HG02642 (cell line): ENCODE data around the gene FNIP2.
"Not testable (repeated sequence)": the region's sequence is repeated elsewhere in the genome, so short reads cannot be mapped to it uniquely, and the experiment has no call there.

Experiments used
- ATAC-seq: cut with Tn5 transposase; IDR thresholded peaks from one replicate; pipeline ENCODE4 v1.9.1; 2021; ENCODE audit warnings: mild to moderate bottlenecking; ENCODE audit not compliant: unreplicated experiment, poor library complexity

FNIP2 gene

DNA sequence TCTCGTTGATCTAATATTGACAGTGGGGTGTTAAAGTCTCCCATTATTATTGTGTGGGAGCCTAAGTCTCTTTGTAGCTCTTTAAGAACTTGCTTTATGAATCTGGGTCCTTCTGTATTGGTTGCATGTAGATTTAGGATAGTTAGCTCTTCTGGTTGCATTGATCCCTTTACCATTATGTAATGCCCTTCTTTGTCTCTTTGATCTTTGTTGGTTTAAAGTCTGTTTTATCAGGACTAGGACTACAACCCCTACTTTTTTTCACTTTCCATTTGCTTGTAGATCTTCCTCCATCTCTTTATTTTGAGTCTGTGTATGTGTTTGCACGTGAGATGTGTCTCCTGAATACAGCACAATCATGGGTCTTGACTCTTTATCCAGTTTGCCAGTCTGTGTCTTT, 131.6 kb downstream of the FNIP2 start:
- not testable (repeated sequence) for ATAC-seq

DNA sequence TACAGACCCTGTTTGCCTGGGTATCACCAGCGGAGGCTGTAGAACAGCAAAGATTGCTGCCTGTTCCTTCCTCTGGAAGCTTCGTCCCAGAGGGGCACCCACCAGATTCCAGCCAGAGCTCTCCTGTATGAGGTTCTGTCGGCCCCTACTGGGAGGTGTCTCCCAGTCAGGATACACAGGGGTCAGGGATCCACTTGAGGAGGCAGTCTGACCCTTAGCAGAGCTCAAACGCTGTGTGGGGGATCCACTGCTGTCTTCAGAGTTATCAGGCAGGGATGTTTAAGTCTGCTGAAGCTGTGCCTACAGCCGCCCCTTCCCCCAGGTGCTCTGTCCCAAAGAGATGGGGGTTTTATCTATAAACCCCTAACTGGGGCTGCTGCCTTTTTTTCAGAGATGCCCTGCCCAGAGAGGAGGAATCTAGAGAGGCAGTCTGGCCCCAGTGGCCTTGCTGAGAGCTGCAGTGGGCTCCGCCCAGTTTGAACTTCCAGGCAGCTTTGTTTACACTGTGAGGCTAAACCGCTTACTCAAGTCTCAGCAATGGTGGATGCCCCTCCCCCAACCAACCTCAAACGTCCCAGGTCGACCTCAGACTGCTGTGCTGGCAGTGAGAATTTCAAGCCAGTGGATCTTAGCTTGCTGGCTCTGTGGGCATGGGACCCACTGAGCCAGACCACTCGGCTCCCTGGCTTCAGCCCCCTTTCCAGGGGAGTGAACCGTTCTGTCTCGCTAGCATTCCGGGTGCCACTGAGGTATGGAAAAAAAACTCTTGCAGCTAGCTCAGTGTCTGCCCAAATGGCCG, 133.7 kb downstream of the FNIP2 start:
- ATAC-seq: not testable (repeated sequence)

DNA sequence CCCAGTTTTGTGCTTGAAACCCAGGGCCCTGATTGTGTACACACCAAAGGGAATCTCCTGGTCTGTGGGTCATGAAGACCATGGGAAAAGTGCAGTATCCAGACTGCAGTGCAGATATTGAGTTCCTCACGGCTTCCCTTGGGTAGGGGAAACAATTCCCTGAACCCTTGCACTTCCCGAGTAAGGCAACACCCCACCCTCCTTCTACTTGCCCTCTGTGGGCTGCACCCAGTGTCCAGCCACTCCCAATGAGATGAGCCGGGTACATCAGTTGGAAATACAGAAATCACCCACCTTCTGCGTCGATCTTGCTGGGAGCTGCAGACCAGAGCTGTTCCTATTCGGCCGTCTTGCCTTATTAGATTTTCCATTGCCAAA, 134.2 kb downstream of the FNIP2 start:
- ATAC-seq: no peak

DNA sequence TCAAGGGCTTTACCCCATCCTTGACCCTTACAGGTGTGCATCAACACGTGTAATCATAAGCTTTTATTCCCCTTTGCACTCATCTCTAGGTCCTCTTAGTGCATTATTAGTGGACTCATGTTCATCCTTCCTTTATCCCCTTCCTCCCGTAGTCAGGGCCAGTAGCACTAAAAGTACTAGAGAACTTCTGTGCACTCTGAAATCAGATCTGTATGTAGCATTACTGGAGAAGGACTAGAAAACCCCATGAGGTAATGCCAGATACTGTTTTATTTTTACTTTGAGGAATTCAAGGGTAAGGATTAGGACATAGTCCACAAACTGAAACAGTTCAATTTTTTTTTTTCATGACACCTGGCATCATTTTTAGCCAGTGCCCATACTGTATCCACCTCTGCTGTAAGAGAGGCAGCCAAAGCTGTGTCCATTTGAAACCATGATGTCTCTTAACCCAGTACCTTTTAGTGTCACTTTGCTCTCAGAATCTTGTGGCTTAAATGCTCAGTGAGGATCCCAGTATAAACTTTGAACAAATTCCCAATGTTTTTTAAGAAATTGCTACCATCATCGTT, 134.7 kb downstream of the FNIP2 start:
- no peak for ATAC-seq

DNA sequence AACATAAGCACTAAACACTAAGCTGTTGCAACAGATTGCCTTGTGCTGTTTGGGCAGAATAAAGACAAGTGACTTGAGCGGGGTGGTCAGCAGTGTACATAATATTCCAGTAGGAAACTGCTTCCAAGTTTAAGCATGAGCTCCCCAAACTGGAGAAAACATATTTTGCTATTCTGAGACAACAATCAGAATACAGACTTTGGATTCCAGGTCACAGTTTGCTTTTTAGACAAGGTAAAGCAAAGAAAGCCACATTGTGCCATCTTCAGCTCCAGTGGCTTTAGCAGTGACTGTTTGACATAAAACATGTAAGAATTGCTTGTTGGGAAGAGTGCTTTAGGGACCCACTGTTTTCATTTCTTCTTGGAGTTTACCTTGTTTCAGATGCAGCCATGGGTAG, 136.0 kb downstream of the FNIP2 start:
- no peak for ATAC-seq

DNA sequence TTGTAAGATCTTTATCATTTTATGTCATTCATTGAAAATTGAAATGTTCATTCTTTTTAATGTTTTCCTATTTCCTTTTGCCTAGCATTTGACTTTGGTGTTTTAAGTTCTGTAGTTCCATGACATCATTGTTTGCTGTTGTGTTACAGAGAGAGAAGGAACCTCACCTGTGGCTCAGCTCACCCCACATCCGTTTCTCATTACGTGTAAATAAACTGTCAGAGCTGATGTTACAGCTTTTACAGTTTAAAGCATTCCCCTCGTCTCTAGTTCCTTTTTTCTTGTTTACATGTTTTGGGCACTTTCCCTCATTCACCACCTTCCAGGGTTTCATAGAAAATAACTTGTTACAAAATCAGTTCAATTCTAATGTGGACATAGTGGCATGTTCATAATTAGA, 137.2 kb downstream of the FNIP2 start:
- peak; percentile 88 for ATAC-seq

DNA sequence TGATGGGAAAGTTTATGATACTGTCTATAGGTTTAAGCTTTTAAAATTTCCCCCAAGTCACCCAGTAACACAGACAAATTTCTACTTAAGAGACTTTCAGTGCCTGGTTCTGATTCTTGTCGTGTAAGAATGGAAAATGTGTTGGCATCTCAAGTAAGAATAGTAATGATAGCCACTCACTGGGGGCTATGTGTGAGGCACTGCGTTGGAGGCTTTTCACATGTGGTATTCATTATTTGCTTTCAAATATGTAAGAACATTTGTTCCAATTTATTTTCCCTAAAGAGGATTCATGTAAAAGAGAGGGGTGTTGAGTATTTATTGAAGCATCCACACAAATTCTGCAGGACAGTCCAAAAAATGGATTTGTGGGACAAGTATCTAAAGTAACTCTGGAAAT, 143.6 kb downstream of the FNIP2 start:
- no peak for ATAC-seq

DNA sequence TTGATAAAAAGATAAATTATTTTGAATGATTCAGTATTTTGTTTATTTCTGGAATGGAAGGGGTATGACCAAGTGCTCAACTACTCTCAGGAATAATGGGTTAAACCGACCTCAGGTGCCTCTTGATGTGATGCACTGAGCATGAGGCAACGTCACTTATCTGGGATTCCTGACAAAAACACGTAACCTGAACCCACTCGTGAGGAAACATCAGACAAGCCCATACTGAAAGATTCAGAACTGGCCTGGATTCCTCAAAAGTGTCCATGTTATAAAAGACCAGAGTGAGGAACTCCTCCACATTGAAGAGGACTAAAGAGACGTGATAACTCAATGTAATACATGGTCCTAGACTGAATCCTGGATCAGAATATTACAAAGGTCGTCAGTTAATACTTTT, 144.0 kb downstream of the FNIP2 start:
- ATAC-seq: no peak

DNA sequence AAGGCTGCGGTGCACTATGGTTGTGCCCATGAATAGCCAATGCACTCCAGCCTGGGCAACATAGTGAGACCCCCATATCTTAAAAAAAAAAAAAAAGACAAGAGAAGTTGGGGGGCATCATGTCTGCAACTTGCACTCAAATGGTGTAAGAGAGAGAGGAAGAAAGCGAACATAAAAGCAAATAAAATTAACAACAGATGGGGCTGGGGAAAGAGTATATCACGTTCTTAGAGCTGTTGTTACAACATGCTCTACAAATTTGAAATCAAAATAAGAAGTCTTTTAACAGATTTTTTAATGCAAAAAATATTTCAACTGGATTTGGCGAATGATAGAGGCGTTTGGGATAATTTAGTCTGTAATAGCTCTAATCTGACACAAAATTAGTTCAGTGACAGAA, 144.9 kb downstream of the FNIP2 start:
- ATAC-seq: no peak

DNA sequence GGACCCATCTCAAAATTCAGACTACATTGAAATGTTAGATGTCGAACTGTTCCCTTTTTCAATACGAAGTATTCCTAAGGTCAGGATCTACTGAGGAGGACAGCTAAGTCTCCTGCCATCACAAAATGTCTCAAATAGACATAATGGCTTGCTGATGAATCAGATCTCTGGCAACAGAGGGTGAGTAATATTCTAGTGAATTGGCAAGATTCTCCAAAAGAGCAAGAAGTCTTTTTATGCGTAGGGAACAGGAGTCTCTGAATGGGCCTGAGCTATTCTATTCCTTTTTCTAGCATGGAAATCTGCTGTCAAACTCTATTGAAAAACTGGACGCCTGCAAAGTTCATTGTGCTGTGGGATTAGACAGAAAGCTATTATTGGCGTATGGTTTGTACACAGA, 145.4 kb downstream of the FNIP2 start:
- no peak for ATAC-seq

DNA sequence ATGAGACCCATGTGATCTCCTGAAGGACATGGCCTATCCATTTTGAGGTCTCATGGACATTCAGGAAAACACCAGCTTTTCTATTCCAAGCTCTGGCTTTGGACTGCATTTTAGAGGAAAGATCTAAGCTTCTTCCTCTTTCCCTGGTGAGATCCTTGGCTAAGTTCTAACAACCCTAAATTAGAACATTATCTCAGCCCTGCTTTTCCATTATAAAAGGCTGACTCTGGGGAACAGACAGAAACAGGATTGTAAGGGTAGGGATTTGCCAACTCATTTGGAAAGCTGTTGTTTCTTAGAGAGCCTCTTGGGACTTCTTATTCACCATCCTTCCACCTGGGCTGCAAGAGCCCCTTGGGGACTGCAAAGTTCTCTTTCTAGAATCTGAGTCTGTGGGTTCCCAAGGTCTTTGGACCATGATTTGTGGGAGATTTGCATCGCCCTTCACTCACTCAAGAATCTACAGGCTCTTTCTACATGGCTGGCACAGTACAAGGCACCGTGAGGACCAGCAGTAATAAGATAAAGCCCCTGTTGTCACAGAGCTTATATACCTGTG, 146.9 kb downstream of the FNIP2 start:
- ATAC-seq: no peak

DNA sequence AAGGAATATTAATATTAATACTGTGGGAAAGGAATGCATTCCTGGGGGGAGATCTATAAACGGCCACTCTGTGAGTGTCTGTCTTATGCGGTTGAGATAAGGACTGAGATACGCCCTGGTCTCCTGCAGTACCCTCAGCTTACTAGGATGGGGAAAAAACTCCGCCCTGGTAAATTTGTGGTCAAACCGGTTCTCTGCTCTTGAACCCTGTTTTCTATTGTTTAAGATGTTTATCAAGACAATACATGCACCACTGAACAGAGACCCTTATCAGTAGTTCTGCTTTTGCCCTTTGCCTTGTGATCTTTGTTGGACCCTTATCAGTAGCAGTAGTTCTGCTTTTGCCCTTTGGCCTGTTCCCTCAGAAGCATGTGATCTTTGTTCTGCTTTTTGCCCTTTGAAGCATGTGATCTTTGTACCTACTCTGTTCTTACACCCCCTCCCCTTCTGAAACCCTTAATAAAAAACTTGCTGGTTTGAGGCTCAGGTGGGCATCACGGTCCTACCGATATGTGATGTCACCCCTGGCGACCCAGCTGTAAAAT, 151.7 kb downstream of the FNIP2 start:
- not testable (repeated sequence) for ATAC-seq

DNA sequence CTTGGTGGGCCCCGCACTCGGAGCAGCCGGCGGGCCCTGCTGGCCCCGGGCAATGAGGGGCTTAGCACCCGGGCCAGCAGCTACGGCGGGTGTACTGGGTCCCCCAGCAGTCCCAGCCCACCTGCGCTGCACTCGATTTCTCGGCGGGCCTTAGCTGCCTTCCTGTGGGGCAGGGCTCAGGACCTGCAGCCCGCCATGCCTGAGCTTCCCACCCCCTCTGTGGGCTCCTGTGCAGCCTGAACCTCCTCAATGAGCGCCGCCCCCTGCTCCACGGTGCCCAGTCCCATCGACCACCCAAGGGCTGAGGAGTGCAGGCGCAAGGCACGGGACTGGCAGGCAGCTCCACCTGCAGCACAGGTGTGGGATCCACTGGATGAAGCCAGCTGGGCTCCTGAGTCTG, 158.9 kb downstream of the FNIP2 start:
- ATAC-seq: not testable (repeated sequence)

DNA sequence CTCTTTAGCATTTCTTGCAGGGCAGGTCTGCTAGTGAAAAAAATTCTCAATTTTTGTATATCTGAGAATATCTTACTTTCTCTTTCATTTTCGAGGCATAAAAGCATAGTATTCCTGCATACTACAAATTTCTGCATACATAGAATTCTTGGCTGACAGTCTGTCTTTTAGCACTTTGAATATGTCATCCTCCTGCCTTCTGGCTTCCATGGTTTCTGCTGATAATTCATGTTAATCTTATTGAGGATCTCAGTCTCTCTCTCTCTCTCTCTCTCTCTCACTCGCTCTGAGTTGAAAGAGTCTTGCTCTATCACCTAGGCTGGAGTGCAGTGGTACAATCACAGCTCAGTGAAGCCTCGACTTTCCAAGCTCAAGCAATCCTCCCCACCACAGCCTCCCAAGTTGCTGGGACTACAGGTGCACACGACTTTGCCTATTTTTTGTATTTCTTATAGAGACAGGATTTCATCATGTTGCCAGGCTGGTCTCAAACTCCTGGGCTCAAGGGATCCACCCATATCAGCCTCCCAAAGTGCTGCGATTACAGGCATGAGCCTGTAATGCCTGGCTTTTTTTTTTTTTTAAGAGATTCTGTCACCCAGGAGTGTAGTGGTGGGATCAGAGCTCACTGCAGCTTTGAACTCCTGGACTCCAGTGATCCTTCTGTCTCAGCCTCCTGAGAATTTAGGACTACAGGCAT, 161.3 kb downstream of the FNIP2 start:
- ATAC-seq: no peak

DNA sequence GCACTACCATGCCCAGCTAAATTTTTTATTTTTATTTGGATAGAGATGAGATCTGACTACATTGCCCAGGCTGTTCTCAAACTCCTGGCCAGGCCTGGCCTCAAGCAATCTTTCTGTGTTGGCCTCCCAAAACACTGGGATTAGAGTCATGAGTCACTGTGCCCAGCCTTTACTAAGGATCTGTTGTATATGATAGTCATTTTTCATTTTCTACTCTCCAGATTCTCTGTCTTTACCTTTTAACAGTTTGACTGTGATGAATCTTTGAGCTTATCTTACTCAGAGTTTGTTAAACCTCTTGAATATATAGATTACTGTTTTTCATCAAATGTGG, 161.8 kb downstream of the FNIP2 start:
- no peak for ATAC-seq

DNA sequence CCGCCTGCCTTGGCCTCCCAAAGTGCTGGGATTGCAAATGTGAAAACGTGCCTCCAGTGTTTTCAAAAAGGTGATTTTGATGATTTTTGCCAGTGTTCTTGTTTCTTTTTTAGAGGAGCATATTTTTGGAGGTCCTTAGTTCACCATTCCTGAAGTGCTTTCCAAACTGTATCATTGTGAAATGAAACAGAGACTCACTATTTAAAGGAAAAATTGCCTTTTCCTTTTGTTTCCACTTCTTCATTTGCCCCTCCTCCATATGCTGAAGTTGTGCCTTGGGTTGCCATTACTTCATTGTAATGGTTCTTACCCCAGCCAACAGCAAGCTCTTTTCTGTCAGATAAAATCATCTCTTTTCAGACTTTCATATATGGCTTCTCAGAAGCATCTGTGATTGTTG, 164.4 kb downstream of the FNIP2 start:
- ATAC-seq: no peak

DNA sequence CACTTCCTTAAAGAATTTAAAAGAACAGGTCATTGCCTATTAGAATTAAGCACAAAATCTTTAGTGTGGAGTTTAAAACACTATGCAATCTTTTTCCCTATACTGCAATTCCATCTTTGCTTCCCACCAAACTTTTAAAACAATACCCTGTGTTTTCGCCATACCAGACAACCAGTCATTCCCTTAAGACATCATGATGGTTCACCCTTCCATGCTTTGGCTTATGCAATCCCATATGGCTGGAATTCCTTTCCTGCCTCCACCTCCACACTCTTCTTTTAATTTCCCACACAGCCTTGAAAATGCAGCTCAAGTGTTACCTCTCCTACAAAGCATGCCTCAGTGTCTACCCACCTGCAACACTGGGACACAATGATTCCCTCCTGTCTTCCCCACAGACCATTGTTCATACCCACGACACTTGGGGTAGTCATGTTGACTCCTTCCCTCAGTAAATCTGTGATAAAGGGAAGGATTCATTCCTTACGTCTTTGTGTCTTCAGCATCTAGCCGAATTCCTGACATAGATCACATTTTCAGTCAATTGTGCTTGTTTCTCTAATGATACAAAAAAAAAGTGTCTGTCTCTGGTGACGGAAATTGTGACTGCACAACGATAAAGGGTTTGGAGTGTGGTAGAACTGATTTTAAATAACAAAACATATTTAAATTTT, 166.3 kb downstream of the FNIP2 start:
- ATAC-seq: no peak

DNA sequence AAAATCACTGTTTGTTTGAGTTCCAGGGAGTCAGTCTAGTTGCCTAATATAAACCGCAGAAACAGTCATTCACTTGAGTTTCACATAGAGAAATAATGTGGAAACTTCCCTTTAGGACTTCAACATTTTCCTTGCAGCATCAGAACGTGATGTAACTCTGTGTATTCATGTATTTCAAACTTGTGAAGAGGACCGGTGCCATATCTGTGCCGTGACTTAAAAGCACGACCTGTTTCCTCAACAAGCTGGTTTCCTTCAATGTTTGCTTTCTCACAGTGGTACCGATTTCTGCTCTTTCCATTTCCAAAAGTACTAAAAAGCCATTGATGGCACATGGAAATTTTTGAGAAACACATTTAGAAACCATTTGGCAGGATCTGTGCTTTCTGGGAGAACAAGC, 167.4 kb downstream of the FNIP2 start:
- ATAC-seq: no peak

DNA sequence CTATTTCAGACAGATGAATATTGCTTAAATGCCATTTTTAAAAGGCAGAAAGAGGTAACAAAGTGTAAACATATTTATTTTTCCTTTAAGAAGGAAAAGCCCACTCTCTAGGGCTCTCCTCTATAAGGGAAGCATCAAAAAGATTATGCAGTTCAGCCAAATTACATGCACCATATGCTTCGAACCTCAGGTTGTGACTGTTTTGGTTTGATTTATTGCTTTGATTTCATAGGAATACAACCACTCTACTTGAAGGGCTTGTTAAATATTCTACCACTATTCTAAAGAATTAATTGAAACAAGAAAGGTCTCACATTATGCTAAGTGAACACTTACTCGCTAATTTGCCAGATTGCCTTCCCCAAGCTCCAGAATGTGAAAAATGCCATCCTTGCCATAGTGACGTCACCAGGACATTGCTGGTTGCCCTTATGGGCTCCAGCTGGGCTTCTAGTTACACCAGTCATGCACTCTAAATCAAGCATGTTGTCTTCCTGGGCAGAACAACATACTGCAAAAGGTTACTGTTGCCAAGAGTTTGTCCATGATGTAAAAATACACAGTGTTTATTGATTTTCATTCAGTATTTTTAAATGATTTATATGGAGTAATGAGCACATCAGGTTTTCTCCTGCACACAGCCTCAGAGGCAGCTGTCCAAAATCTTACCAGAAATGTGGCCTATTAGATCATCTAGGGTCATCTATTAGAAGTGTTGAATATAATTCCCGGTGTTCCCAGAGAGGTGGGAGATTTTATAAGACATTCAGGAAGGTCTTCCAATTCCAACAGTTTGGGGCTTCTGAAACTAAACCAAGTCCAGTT, 169.6 kb downstream of the FNIP2 start:
- ATAC-seq: no peak

DNA sequence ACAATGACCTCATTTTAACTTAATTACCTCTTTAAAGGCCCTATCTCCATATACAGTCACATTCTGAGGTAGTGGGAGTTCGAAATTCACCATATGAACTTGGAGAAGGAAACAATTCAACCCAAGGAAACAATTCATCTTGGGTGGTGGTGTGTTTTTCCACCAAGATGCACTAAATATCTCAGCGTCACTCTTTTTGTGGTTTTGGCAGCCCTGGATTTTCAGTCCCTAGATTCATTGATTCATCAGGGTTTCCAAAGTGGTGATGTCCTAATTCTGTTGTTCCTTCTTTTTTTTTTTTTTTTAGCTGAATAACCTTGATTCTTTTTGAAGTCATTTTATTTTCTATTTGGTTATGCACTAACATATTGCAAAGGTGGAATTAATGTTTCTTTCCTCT, 171.4 kb downstream of the FNIP2 start:
- ATAC-seq: no peak
